Astrocyte (in vitro differentiated cells and primary cell): Measurements from ENCODE around the gene HMCN2. TPM values are rescaled to one million over a fixed set of nuclear protein-coding genes. Genes with fewer than 3 reads are reported as not detected.

Source experiments
- DNase-seq: peaks from one replicate; pipeline ENCODE4 v3.0.0-alpha.2; 2010; ENCODE audit warnings: low read depth
- FAIRE-seq: peaks from 2 replicates; lab custom pipeline; 2011; peaks lifted over from hg19 to GRCh38; lab: Jason Lieb, UNC
- H2AFZ ChIP-seq: 2 replicates; pipeline ENCODE4 v1.6.0; 2012; ENCODE audit warnings: low read depth, low read length, inconsistent platforms
- H3K27ac ChIP-seq: 2 replicates; pipeline ENCODE4 v1.5.1; 2011; ENCODE audit warnings: low read depth, low read length, inconsistent platforms
- H3K27me3 ChIP-seq: 2 replicates; pipeline ENCODE4 v1.6.0; 2011; ENCODE audit warnings: low read length, inconsistent platforms; ENCODE audit not compliant: insufficient read depth
- H3K36me3 ChIP-seq: 2 replicates; pipeline ENCODE4 v1.5.1; 2011; ENCODE audit warnings: low read length, inconsistent platforms; ENCODE audit not compliant: insufficient read depth
- H3K4me1 ChIP-seq: 2 replicates; pipeline ENCODE4 v1.5.1; 2011; ENCODE audit warnings: low read length, inconsistent platforms; ENCODE audit not compliant: insufficient read depth
- H3K4me2 ChIP-seq: 2 replicates; pipeline ENCODE4 v1.6.0; 2012; ENCODE audit warnings: low read length, inconsistent platforms
- H3K4me3 ChIP-seq: 2 replicates; pipeline ENCODE4 v1.5.1; 2011; ENCODE audit warnings: low read depth, mild to moderate bottlenecking, low read length, inconsistent platforms; ENCODE audit not compliant: insufficient read depth
- H3K79me2 ChIP-seq: 2 replicates; pipeline ENCODE4 v1.6.0; 2012; ENCODE audit warnings: mild to moderate bottlenecking, low read length, inconsistent platforms; ENCODE audit not compliant: insufficient read depth
- H3K9ac ChIP-seq: 2 replicates; pipeline ENCODE4 v1.6.0; 2012; ENCODE audit warnings: mild to moderate bottlenecking, low read length, inconsistent platforms
- H3K9me3 ChIP-seq: 2 replicates; pipeline ENCODE4 v1.5.1; 2012; ENCODE audit warnings: low read depth, mild to moderate bottlenecking, low read length, inconsistent platforms; ENCODE audit not compliant: insufficient read depth
- H4K20me1 ChIP-seq: 2 replicates; pipeline ENCODE4 v1.6.0; 2012; ENCODE audit warnings: low read length, inconsistent platforms; ENCODE audit not compliant: insufficient read depth
- H3K27ac Mint-ChIP-seq: one replicate; pipeline ENCODE4 v1.8.0; 2021; ENCODE audit warnings: mild to moderate bottlenecking, mixed read lengths; ENCODE audit not compliant: unreplicated experiment
- H3K27me3 Mint-ChIP-seq: one replicate; pipeline ENCODE4 v1.8.0; 2021; ENCODE audit warnings: low read depth, mixed read lengths; ENCODE audit not compliant: unreplicated experiment
- H3K36me3 Mint-ChIP-seq: one replicate; pipeline ENCODE4 v1.8.0; 2021; ENCODE audit warnings: low read depth, mixed read lengths; ENCODE audit not compliant: unreplicated experiment
- H3K4me1 Mint-ChIP-seq: one replicate; pipeline ENCODE4 v1.8.0; 2021; ENCODE audit warnings: low read depth, mixed read lengths; ENCODE audit not compliant: unreplicated experiment
- H3K4me3 Mint-ChIP-seq: one replicate; pipeline ENCODE4 v1.8.0; 2021; ENCODE audit warnings: mild to moderate bottlenecking, moderate library complexity, mixed read lengths; ENCODE audit not compliant: unreplicated experiment
- H3K9me3 Mint-ChIP-seq: one replicate; pipeline ENCODE4 v1.8.0; 2021; ENCODE audit warnings: mild to moderate bottlenecking, mixed read lengths; ENCODE audit not compliant: unreplicated experiment
- EZH2 ChIP-seq: IDR thresholded peaks from 2 replicates; pipeline ENCODE4 v1.6.1; 2012; ENCODE audit warnings: mild to moderate bottlenecking, low read length, inconsistent platforms; ENCODE audit not compliant: insufficient read depth
- total RNA-seq: library from RNA; stranded (reverse); gene quantifications from 2 replicates; pipeline ENCODE4 v1.2.1, GENCODE V29; 2021
- TF ChIP-seq, protein P1 (sequence below): IDR thresholded peaks from 2 replicates; pipeline ENCODE4 v1.5.1; 2011; ENCODE audit warnings: low read depth, mild to moderate bottlenecking, inconsistent platforms, low read length, moderate library complexity; ENCODE audit not compliant: insufficient read depth

The HMCN2 gene
- total RNA-seq, 1 donor from 2014 or later: 1.6 TPM

DNA sequence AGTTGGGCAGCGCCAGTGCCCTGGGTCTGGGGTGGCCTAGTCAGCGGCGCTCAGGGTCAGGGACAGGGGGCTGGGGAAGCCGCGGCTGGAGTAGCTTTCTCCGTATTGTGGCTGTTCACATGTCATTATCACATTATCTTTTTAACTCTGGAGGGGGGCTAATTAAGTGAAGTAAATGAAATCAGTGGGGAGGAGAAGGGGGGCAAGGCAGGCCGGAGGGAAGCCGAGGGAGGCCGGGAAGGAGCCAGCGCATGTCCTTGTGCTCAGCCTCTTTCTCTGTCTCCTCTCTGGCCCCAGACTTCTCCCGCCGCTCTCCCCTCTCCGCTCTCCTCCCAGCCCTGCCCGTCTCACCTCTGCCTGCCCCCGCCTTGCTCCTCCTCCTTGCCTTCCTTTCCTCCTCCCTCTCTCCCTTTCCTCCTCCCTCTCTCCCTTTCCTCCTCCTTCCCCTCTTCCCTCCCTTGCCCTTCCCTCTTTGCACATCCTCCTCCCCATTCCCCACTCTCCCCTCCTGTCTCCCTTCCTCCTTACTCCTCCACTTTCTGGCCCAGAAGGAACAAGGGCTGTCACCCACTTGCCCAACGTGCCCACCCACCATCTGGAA is 217.9 kb downstream of the HMCN2 start:
- no peak overlapping the region for H3K4me3 Mint-ChIP-seq
- Histone ChIP-seq H3K4me1 (no peaks in the 10 kb centered on the region), H3K4me3 (no peak overlapping the region), H3K79me2 (no peaks in the 10 kb centered on the region), H3K9ac (no peak overlapping the region), H2AFZ (no peak overlapping the region), H3K36me3 (no peaks in the 10 kb centered on the region), H3K4me2 (no peak overlapping the region), H3K9me3 (no peaks in the 10 kb centered on the region), H3K27ac (no peak overlapping the region), H4K20me1 (no peaks in the 10 kb centered on the region), H3K27me3 (peaks cover 26% of the 10 kb centered on the region)
- H3K4me1 Mint-ChIP-seq: peaks cover 6% of the 10 kb centered on the region
- H3K36me3 Mint-ChIP-seq: peaks cover 27% of the 10 kb centered on the region
- FAIRE-seq (no peak), DNase-seq (no peak)
- TF ChIP-seq EZH2: no peak
- TF ChIP-seq, protein P1, sequence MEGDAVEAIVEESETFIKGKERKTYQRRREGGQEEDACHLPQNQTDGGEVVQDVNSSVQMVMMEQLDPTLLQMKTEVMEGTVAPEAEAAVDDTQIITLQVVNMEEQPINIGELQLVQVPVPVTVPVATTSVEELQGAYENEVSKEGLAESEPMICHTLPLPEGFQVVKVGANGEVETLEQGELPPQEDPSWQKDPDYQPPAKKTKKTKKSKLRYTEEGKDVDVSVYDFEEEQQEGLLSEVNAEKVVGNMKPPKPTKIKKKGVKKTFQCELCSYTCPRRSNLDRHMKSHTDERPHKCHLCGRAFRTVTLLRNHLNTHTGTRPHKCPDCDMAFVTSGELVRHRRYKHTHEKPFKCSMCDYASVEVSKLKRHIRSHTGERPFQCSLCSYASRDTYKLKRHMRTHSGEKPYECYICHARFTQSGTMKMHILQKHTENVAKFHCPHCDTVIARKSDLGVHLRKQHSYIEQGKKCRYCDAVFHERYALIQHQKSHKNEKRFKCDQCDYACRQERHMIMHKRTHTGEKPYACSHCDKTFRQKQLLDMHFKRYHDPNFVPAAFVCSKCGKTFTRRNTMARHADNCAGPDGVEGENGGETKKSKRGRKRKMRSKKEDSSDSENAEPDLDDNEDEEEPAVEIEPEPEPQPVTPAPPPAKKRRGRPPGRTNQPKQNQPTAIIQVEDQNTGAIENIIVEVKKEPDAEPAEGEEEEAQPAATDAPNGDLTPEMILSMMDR: no peak
- H3K27me3 Mint-ChIP-seq: peaks cover 8% of the 10 kb centered on the region
- H3K27ac Mint-ChIP-seq: no peak overlapping the region
- no peaks in the 10 kb centered on the region for H3K9me3 Mint-ChIP-seq

Other genes starting within 250 kb of the HMCN2 start
- 60.9 and 63.5 TPM in 2 replicates for gene FNBP1, start 222.6 kb upstream of the HMCN2 start, total RNA-seq
- gene GPR107, start 211.9 kb upstream of the HMCN2 start, total RNA-seq: 58.7 and 62.3 TPM in 2 replicates
- gene NCS1, start 93.4 kb upstream of the HMCN2 start, total RNA-seq: 119 and 126 TPM in 2 replicates
- gene ASS1, start 179.2 kb downstream of the HMCN2 start, total RNA-seq: 117 and 182 TPM in 2 replicates